AG10803 (cell line): ENCODE data around the gene ZBTB21.

Experiments used
- DNase-seq: peaks from one replicate; pipeline ENCODE4 v3.0.0; 2010; ENCODE audit warnings: low read depth
- H3K4me3 ChIP-seq: 2 replicates; pipeline ENCODE4 v1.5.1; 2011; ENCODE audit warnings: mild to moderate bottlenecking, low read length, control low read depth
- TF ChIP-seq, protein P1 (sequence below): conservative IDR thresholded peaks from 2 replicates; pipeline ENCODE4 v1.5.1; 2011; ENCODE audit warnings: mild to moderate bottlenecking, low read length, control low read depth, inconsistent platforms

ZBTB21 gene

DNA sequence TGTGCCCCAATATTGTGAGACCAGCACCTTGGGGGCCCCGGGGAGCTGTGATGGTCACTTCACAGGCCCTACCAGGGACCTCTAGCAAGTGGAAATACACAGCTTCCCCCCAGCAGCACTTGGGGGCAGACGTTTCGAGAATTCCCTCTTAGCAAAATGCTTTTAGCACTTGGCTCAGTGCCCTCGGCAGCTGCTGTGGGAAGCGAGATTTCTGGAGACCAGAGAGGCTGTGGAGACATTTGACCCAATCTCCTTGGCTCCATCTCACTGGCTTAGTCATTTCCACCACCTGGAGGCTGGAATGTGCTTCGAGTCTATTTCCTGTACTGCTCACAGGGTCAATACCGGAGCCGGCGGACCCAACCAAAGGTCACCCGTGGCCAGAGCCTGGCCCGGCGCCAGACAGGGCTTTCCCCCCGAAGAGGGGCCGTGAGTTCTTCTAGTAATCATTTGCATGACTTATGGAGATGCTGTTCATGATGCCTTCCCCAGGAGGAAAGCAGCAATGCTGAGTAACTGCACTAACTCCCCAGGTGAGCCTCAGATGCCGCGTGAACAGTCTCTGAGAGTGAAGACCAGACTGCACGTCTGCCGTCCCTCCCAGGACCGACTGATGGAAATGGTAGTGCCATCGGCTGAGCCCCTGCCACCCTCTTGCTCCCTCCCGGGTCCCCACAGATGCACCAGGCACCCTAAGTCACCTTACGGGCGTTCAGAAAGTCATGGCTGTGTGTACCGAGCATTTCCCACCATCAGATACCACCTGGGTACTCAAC, 52.0 kb downstream of the ZBTB21 start:
- TF ChIP-seq, protein P1, sequence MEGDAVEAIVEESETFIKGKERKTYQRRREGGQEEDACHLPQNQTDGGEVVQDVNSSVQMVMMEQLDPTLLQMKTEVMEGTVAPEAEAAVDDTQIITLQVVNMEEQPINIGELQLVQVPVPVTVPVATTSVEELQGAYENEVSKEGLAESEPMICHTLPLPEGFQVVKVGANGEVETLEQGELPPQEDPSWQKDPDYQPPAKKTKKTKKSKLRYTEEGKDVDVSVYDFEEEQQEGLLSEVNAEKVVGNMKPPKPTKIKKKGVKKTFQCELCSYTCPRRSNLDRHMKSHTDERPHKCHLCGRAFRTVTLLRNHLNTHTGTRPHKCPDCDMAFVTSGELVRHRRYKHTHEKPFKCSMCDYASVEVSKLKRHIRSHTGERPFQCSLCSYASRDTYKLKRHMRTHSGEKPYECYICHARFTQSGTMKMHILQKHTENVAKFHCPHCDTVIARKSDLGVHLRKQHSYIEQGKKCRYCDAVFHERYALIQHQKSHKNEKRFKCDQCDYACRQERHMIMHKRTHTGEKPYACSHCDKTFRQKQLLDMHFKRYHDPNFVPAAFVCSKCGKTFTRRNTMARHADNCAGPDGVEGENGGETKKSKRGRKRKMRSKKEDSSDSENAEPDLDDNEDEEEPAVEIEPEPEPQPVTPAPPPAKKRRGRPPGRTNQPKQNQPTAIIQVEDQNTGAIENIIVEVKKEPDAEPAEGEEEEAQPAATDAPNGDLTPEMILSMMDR: peak; percentile 58
- DNase-seq: peak; percentile 90
- H3K4me3 ChIP-seq: no peak overlapping the region

DNA sequence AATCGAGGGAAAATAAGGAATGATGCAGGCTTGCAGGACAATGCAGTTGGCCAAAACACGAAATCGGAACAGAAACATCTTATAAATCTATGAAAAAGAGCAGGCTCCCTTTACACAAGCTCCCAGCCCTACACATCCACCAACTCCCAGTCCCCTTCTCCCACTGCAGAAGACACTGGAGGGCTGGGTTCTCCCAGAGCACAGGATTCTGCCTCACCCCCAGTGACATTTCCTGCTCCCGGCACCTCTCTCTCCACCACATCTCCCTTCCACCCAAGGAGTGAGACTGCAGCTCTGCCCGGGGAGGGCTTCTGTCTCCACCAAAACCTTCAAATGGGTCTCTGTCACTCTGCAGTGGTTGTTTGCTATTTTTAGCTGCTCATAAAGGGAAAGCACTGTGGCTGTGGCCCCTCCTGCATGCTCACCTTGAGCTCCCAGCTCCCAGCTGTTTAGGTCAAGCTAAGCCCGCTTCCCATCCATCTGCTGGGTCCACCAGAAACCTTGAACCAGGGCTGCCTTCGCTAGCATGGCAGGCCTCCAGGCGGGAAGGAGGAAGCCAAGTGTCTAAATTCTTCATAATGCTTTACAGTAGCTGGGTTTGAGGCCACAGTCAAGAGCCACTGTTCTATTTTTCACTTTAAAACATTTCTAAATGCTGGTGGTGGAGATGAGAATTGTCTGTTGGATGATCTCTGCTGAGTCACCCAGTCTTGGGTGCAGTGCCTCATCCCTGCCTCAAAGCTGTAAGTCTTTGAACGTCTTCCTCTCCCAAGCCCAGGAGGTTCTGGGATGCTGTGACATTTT, 53.0 kb downstream of the ZBTB21 start:
- peak; percentile 79 for DNase-seq
- TF ChIP-seq, protein P1: no peak; the same call in 1 of the 2 replicates
- H3K4me3 ChIP-seq: no peak overlapping the region

- TF ChIP-seq, protein P1: no peak
- DNase-seq: no peak
- no peak overlapping the region for H3K4me3 ChIP-seq
These were observed 54.6 kb downstream of the ZBTB21 start for GRCh38 chr21:41955516-41955915.

DNA sequence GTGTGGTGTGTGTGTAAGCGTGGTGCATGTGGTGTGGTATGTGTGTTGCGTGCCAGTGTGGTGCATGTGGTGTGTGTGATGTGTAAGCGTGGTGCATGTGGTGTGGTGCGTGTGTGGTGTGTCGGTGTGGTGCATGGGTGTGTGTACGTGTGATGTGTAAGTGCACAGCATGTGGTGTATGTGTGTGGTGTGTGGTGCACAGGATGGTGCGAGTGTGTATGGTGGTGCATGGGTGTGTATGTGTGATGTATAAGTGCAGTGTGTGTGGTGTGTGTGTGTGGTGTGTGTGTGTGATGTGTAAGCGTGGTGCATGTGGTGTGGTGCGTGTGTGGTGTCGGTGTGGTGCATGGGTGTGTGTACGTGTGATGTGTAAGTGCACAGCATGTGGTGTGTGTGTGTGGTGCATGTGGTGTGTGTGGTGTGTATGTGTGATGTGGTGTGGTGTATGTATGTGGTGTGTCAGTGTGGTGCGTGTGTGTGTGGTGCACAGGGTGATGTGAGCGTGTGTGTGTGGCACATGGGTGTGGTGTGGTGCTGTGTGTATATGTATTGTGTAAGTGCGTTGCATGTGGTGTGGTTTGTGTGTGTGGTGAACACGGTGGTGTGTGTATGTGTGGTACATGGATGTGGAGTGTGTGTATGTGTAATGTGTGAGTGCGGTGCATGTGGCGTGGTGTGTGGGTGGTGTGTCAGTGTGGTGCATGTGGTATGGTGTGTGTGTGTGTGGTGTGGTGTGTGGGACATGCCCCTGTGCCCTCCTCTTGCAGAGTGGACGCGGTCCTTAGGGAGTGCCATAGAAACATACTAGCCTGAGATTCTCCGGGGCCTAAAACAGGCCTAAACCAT, 55.3 kb downstream of the ZBTB21 start:
- TF ChIP-seq, protein P1: no peak
- no peak for DNase-seq
- no peak overlapping the region for H3K4me3 ChIP-seq

- TF ChIP-seq, protein P1: 0 out of 2 replicates have a peak, but pooled peaks have one; percentile 5
- peak within 1 kb of the TSS; percentile 74 for H3K4me3 ChIP-seq
- peak; percentile 73 for DNase-seq
These were observed 56.1 kb downstream of the ZBTB21 start, which contains the start of gene C2CD2 for GRCh38 chr21:41953831-41954653. Gene C2CD2 (minus strand): TSS chr21:41954018. CDS start chr21:41953648, 370 bp downstream.

GRCh38 chr21:41953249-41953830, 56.8 kb downstream of the ZBTB21 start:
- H3K4me3 ChIP-seq: peak overlapping the region; percentile 74
- peak; percentile 14 for DNase-seq

More at GRCh38 chr21:41953249-41953830, 56.8 kb downstream of the ZBTB21 start:
- TF ChIP-seq, protein P1: no peak
